HG02798 (cell line): ENCODE data around the gene GAK.

Experiments used
- ATAC-seq: cut with Tn5 transposase; IDR thresholded peaks from one replicate; pipeline ENCODE4 v1.9.1; 2021; ENCODE audit warnings: mild to moderate bottlenecking; ENCODE audit not compliant: unreplicated experiment, poor library complexity

Gene GAK

DNA sequence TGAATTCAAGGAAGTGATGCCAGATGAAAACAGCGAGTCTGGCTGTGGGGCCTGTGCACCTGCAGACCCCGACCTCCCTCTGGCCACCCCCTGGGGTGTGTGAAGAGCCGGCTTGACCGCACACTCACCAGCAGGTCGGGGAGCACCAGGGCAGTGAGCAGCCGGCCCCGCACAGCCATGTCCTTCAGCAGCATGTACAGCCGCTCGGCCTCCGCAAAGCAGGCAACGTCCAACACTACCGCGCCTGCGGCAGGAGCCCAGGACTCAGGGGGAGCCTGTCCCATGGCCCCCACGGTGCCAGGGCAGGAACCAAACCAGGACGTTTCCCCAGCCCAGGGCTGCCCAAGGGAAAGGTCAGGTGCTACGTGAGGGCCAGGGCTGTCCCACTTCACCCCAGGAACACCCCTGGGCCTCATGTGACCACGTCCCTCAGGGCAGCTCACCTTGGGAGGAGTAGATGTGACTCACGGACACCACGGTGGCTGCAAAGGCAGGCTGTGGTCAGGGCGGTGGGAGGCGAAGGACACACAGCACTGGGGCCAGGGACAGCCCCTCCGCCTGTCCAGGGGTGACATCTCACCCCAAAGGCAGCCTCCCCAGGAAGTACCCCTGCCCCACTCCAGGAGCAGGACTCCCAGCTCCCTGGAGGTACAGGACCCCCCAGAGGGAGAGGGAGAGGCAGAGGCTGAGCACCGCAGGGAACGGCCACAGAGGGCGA lies 33.1 kb upstream of the GAK start:
- no peak for ATAC-seq

DNA sequence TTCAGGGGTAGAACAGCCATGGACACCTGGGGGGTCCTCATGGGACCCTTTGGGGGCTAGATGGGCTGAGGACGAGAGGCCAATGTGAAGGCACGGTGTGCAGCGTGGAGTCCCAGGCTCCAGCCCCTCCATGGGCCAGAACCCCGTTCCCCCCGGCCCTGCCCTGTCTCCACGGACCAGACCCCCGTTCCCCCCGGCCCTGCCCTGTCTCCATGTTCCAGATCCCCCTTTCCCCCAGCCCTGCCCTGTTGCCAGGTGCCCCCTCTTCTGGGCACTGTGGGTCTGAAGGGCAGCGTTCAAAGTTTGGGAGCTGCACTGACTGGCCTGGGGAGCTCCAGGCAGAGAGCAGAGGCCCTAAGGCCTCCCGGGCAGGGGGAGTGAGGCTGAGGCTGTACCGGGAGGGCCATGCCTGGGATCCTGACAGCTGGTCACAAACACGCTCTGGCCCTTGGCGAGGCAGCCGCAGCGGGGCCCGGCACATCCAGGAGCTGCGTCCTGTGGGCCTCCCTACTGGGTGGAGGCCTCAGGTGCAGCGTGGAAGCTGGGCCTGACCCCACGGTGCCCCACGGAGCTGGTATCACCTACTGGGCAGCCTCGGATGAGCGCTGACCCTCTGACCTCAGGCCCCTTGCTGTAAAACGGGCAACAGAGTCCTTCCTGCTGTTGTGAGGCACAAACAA lies 32.4 kb upstream of the GAK start:
- no peak for ATAC-seq

GRCh38 chr4:963276-964225 lies 31.4 kb upstream of the GAK start:
- no peak for ATAC-seq

- no peak for ATAC-seq
These were observed 30.4 kb upstream of the GAK start for GRCh38 chr4:962231-963208.

- ATAC-seq: no peak
These were observed 29.5 kb upstream of the GAK start for GRCh38 chr4:961351-962230.

GRCh38 chr4:960636-961350 lies 28.7 kb upstream of the GAK start:
- ATAC-seq: no peak

DNA sequence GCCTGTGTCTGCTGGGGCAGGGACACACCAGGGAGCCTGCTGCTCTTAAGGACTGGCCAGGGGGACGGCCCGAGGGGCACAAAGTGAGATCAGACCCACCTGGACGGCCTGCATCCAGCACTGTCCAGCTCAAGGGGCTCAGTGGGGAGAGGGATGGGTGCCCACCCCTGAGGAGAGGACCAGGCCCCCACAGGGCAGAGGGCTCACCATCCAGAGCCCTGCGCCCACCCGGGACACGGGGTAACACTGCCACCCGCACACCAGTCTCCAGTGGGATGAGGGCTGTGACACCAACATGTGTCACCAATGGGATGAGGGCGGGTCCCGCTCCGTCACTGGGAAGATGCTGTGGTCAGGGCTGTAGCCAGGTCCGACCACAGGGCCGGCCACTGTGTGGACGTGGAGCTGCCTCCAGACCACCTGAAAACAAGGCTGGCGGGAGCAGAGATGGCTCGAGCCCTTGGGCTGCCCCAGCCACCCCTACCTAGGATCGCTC lies 28.1 kb upstream of the GAK start:
- no peak for ATAC-seq

DNA sequence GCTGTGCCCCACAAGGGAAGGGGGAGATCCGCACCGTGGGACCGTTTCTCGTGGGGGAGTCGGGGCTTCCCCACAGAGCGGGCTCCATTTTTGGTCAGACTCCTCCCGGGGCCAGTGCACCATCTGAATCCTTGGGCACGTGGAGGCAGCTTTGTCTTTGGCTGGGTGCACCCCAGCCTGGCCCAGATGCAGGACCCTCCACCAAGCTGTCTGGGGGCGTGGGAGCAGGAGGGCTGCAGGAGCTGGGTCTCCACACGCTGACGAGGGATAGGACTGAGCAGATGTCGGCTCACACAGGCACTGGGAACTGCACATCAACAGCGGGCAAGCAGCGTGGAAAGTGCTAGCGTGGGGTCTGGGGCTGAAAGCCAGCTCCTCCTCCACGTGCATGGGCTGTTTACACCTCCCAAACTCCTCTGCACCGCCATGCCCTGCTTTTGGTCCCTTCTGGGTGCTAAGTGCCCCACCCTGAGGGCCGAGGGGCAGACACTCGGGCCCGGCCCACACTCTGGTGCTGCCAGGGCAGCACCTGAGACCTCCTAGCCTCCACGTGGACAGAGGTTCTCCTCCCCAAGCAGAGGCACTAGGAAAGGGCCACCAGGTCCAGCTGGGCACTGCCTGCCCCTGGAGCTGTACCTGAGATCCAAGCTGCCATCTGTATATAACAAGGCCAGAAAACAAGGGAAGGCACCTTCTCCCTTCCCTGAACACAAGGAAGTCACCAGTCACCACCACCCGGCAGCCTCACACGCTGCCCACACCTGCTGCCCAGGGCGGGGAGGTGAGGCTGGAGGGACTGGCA lies 27.4 kb upstream of the GAK start:
- ATAC-seq: no peak

DNA sequence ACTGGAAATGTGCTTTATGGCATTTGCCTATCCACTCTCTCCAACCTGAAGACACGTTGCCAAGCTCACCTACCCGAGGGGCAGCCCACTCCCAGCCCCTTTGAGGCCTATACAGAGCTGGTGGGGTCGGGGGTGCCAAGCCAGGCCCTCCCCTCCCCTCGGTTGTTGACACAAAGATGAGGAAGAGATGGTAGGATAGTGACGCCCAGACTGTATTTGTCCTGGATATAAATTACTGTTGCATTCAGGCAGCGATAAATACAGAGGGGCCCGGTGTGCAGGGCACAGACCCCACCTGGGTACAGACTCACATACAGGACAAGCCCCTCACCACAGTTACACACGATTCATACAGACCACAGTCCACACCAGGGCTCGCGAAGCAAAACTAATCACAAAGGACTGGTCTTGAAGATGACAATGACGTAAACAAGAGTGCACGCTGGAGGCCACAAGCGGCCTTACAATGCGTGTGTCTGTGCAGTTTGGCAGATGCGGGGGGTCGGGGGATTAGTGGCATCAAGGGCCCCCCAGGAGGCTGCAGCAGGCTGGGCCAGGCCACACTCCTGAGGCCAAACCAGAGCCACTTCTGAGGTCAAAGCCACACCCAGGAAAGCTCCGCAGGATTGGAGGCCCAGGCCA lies 26.7 kb upstream of the GAK start:
- no peak for ATAC-seq

GRCh38 chr4:958314-958665 lies 26.2 kb upstream of the GAK start:
- ATAC-seq: no peak

GRCh38 chr4:957581-958313 lies 25.6 kb upstream of the GAK start:
- ATAC-seq: no peak

- no peak for ATAC-seq
These were observed 25.1 kb upstream of the GAK start for GRCh38 chr4:957231-957580.

- no peak for ATAC-seq
These were observed 24.6 kb upstream of the GAK start for GRCh38 chr4:956531-957230.

GRCh38 chr4:955931-956381 lies 23.8 kb upstream of the GAK start:
- ATAC-seq: no peak

DNA sequence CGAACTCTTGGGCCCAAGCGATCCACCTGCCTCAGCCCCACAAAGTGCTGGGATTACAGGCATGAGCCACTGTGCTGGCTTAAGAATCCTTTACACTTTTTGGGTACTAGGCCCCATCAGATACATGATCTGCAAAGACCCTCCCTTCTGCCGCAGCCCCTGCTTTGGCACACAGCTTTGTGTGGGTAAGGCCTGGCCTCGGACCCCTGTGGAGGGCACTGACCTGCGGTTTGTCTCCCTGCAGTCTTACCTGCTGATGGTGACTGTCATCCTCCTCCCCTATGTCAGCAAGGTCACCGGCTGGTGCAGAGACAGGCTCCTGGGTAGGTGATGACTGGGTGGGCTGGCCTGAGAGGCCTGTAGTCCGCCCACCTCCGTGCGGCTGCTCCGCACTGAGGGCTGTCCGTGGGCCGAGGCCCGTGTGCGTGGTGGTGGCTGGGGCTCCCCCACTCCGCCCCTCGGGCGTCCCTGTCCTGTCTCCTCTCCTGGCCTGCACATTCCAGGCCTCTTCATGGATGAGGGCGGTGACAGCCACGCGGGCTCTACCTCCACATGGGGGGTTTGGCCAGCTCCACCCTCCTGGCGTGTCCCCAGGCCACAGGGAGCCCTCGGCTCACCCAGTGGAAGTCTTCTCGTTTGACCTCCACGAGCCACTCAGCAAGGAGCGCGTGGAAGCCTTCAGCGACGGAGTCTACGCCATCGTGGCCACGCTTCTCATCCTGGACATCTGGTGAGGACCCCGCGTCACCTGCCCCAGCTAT lies 23.2 kb upstream of the GAK start:
- ATAC-seq: no peak
